HT-29 (cell line): Measurements from ENCODE around the gene PGPEP1. TPM values are rescaled to one million over a fixed set of nuclear protein-coding genes. Genes with fewer than 3 reads are reported as not detected.
"Not testable (repeated sequence)": the region's sequence is repeated elsewhere in the genome, so short reads cannot be mapped to it uniquely, and the experiment has no call there.

ENCODE experiments used
- DNase-seq: peaks from one replicate; pipeline ENCODE4 v3.0.0-alpha.2; 2015; ENCODE audit warnings: low spot score
- total RNA-seq: library from RNA; depleted of rRNA; stranded (reverse); fragments of >200 nt; shearing (Covaris generic); gene quantifications from 2 replicates; pipeline ENCODE4 v1.2.3, GENCODE V29; 2014

PGPEP1 gene
- total RNA-seq, 1 experiment from 2014 or later, result 18.9 TPM

GRCh38 chr19:18308051-18308947, 32.1 kb upstream of the PGPEP1 start:
- no peak for DNase-seq

- DNase-seq, result no peak
These were observed 31.5 kb upstream of the PGPEP1 start for GRCh38 chr19:18308948-18309325.

- DNase-seq, result no peak
These were observed 30.8 kb upstream of the PGPEP1 start for GRCh38 chr19:18309525-18310064.

DNA sequence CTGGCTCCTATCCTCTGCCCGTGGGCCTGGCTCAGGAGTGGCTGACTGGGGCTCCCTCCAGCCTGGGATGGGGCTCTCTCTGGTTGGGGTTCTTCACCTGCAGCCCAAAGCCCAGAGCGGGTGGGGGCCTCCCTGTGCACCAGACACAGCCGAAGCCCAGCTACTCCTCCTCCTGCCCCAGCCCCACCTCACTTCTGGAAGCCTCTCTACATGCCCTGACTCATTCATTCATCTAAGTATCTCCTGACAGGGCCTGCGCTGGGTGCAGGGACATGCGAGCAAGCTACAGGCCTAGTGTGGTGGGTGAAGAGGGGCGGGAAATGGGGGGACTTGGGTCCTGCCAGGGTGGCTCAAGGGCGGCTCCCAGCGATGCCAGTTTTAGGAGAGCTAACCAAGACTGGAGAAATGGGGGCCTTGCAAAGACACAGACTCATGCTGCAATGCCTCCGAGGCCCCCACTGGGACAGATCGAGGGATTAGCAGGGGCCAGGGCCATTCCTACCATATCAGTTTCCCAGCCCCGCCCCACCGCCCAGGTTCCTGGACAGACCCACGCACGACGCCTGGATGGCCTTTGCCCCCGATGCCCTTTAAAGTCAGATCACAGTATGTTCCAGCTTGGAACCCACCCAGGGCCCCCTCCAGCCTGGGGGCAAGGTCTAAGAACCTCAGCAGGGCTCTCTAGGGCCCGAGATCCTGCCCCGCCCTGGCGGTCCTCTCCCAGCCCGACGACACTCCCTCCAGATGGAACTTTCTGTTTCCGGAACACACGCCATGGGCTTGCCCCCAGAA, 30.1 kb upstream of the PGPEP1 start:
- no peak for DNase-seq

- DNase-seq, result no peak
These were observed 29.4 kb upstream of the PGPEP1 start for GRCh38 chr19:18310966-18311365.

DNA sequence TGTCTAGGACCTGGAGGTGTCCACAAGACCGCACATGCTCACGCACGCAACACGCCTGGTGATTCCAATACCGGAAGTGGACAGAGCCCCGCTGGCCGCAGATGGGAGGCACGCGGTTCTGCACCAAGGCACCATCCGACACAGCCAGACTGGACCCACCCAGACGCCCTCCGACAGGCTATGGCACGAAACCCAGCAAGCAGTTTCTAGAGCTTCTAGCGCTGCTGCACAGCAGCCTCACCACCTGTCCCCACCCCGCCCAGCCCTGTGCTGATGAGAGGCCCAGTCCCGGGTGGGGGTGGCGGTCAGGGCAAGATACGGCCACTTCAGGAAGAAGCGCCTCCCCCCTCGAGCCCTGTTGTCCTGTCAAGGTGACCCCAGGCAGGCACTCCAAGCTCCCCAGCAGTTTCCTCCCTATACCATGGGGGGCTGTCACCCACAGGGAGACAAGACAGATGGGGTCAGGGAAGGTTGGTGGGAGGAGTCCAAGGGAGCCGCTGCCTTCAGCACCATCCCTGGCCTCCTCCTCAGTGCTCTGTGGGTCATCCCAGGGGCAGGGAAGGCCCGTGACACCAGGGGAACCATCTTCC, 28.8 kb upstream of the PGPEP1 start:
- no peak for DNase-seq

DNA sequence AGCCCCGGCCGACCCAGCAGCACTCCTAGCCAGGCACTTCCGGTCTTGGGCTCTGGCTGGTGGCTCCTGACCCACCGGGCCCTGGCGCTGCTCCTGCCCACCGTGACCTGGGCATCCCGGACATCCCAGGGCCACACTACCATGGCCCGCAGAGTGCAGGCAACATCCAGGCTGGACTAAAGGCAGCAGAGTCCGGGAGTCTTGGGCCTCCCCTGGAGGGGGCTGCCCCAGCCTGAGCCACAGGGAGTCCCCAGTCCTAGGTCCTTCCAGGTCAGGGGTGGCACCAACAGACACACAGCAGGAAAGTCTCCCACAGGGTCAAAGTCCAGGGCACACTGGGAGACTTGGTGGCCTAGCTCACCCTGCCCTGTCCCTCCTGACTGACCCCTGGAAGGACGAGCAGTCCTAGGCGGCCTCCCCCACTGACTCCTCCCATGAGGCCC, 28.3 kb upstream of the PGPEP1 start:
- no peak for DNase-seq

- no peak for DNase-seq
These were observed 27.0 kb upstream of the PGPEP1 start for GRCh38 chr19:18313398-18313797.

GRCh38 chr19:18317961-18318800, 22.2 kb upstream of the PGPEP1 start:
- no peak for DNase-seq

GRCh38 chr19:18319591-18320135, 20.7 kb upstream of the PGPEP1 start:
- no peak for DNase-seq

GRCh38 chr19:18320865-18321733, 19.3 kb upstream of the PGPEP1 start:
- DNase-seq, result no peak

DNA sequence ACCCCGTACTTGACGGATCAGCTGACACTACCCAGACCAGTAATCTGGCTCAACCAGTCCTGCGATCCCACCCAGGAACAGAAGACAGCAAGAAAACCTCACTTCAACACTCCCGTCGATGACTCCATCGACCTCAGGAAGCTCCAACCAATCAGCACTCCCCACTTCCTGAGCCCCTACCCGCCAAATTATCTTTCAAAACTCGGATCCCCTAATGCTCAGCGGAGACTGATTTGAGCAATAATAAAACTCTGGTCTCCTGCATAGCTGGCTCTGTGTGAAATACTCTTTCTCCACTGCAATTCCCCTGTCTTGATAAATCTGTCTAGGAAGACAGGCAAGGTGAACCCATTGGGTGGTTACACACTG, 18.7 kb upstream of the PGPEP1 start:
- no peak for DNase-seq

GRCh38 chr19:18322318-18322758, 18.1 kb upstream of the PGPEP1 start:
- DNase-seq, result peak; percentile 61

DNA sequence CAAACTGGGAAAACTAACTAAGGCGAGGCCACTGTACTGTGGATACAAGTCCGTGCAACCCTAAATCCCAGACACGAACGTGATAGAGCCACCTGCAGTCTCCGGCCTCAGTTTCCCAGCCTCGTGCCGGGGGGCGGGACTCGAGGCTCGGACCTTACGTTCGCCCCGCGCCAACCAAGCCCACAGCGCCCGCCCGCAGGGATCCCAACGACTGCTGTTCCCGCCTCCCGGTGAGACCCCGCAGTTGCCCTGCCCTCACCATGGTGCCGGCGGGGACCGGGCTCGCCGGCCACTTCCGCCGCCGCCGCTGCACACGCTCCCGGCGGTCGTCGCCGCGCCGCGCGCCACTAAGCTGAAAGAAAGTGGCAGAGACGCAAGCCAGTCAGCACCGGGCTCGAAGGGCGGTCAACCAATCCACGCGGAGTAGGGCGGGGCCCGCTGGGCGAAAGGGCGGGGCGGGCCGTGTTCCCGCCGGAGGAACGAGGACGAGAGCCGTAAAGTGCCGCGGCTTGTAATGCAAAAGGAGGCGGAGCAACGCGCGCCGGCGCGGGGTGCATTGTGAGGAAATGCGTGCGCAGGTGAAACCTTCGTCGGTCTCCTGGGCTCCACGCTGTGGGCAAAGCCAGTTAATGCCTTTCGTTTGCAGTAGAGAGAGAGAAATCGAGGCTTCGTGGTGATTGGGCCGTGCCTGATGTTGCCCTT, 17.5 kb upstream of the PGPEP1 start, which contains the start of gene LSM4:
TSS of gene LSM4 (minus strand) at position 318 of the 702 bp plus-strand sequence. CDS start at position 262, 56 bp downstream.
- DNase-seq, result peak; percentile 96

- DNase-seq, result not testable (repeated sequence)
These were observed 16.0 kb upstream of the PGPEP1 start for GRCh38 chr19:18324373-18324731.

GRCh38 chr19:18326772-18327171, 13.6 kb upstream of the PGPEP1 start:
- no peak for DNase-seq

GRCh38 chr19:18328340-18329034, 11.9 kb upstream of the PGPEP1 start:
- peak; percentile 89 for DNase-seq

DNA sequence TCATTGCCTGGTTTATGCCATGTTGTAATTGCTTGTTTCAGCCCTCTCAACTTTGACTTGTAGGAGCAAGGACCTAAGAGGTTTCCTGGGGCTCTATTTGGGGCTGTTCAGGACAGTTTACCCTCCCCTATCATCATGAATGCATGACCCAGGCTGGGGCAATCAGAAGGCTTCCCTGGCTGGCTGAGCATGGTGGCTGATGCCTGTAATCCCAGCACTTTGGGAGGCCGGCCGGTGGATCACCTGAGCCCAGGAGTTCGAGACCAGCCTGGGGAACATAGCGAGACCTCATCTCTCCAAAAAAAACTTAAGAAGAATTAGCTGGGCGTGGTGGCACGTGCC, 11.4 kb upstream of the PGPEP1 start:
- DNase-seq, result no peak

DNA sequence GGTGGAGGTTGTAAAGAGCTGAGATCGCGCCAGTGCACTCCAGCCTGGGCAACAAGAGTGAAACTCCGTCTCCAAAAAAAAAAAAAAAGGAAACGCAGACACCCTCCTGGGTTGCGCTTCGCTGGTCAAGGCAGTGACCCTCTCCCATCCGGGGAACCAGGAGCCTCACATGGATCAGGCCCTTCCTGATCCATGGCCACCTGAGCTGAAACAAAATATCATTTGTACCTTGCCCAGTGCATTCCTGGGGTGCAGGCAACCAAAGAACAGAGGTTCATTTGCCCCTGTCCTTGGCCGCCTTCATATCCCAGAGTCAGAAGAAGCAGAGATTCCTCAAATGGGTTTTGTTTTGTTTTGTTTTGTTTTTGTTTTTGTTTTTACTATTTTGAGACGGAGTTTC, 9.5 kb upstream of the PGPEP1 start:
- DNase-seq, result no peak
